Transverse colon (tissue), 4 donors: ENCODE results near the gene SMCO3.

Experiments
- CTCF ChIP-seq, 5 experiments: fragments of 200-600 bp in 3 of 5; fragments of 450-650 bp in 2 of 5; sonication (generic) in 3 of 5; IDR thresholded peaks; 1 replicate in 2 of 5; 2 replicates in 3 of 5; pipeline ENCODE4 v1.5.1; 2016 to 2017; ENCODE audit warnings: antibody characterized with exemption in 5 of 5, inconsistent platforms in 3 of 5, mild to moderate bottlenecking in 2 of 5, moderate library complexity in 1 of 5
- EP300 ChIP-seq: sonication (generic); formaldehyde crosslinking; IDR thresholded peaks from one replicate; pipeline ENCODE4 v1.6.1; 2017; ENCODE audit warnings: antibody characterized with exemption, low read depth
- POLR2AphosphoS5 ChIP-seq, 3 donors: sonication (generic); formaldehyde crosslinking; IDR thresholded peaks; one replicate each; pipeline ENCODE4 v1.6.1; 2016; ENCODE audit warnings: antibody characterized with exemption in 3 of 3

GRCh38 chr12:14802721-14803010 is 11.3 kb downstream of the SMCO3 start:
- no peak for TF ChIP-seq EP300
- TF ChIP-seq CTCF (IDR thresholded peaks at IDR 0.05) = no peak
- TF ChIP-seq POLR2AphosphoS5 (IDR thresholded peaks at IDR 0.05) = no peak
